BE2C (cell line): Measurements from ENCODE around the gene CCDC68. TPM values are rescaled to one million over a fixed set of nuclear protein-coding genes. Genes with fewer than 3 reads are reported as not detected.

Source experiments
- DNase-seq: peaks from one replicate; pipeline ENCODE4 v3.0.0-alpha.2; 2020
- H3K27me3 ChIP-seq: fragments of 250-450 bp; sonication (Bioruptor Pico); 2 replicates; pipeline ENCODE4 v1.5.1; 2020; ENCODE audit warnings: mild to moderate bottlenecking
- H3K36me3 ChIP-seq: fragments of 250-450 bp; sonication (Bioruptor Pico); 2 replicates; pipeline ENCODE4 v1.5.1; 2020; ENCODE audit warnings: mild to moderate bottlenecking
- H3K4me1 ChIP-seq: fragments of 250-450 bp; sonication (Bioruptor Pico); 2 replicates; pipeline ENCODE4 v1.5.1; 2020
- H3K4me3 ChIP-seq: 2 replicates; pipeline ENCODE4 v1.5.1; 2011; ENCODE audit warnings: low read depth, low read length
- H3K9me3 ChIP-seq: fragments of 250-450 bp; sonication (Bioruptor Pico); 2 replicates; pipeline ENCODE4 v1.5.1; 2020
- CTCF ChIP-seq: IDR thresholded peaks from 2 replicates; pipeline ENCODE4 v1.5.1; 2012; ENCODE audit warnings: mild to moderate bottlenecking, low read depth, low read length
- polyA plus RNA-seq: library from polyadenylated mRNA; unstranded; fragments of >200 nt; gene quantifications from one replicate; pipeline ENCODE4 v1.2.1, GENCODE V29; 2012; ENCODE audit warnings: low read depth, missing spikeins; ENCODE audit not compliant: insufficient read length, insufficient read depth

CCDC68 gene
- 0.86 TPM for polyA plus RNA-seq

GRCh38 chr18:54958704-54959625 lies at the start of gene CCDC68:
Gene CCDC68 (minus strand): TSS chr18:54959461. CDS start chr18:54942791, 16,670 bp downstream.
- H3K36me3 ChIP-seq: no peaks in the 10 kb centered on the region
- no peaks in the 10 kb centered on the region for H3K4me1 ChIP-seq
- no peaks in the 10 kb centered on the region for H3K9me3 ChIP-seq
- no peaks in the 10 kb centered on the region for H3K27me3 ChIP-seq
- DNase-seq: no peak
- no peak for TF ChIP-seq CTCF
- H3K4me3 ChIP-seq: no peak within 1 kb of the TSS

- DNase-seq: no peak
- no peaks in the 10 kb centered on the region for H3K27me3 ChIP-seq
- H3K4me1 ChIP-seq: no peaks in the 10 kb centered on the region
- no peak for TF ChIP-seq CTCF
- no peaks in the 10 kb centered on the region for H3K36me3 ChIP-seq
- no peak overlapping the region for H3K4me3 ChIP-seq
- no peaks in the 10 kb centered on the region for H3K9me3 ChIP-seq
These were observed 48.3 kb upstream of the CCDC68 start for GRCh38 chr18:55007602-55008001.

DNA sequence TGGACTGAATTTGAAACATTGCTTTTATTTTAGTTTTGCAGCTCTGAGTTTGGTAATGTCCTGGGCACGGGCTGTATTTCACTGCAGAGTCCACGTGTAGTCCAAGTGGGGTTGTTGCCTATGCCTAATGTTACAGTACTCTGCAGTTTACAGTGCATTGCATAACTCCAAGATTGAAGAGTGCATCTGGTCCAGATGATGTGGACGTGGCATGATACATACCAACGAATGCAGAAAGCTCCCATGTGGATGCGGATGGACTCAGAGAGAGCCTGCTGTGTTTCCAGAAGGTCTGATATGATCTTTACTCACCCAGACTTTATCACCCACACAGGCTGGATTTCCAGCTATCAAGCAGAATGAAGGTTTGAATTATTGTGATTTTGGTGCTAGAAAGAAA lies 44.4 kb upstream of the CCDC68 start:
- H3K4me1 ChIP-seq: no peaks in the 10 kb centered on the region
- no peak for TF ChIP-seq CTCF
- no peaks in the 10 kb centered on the region for H3K9me3 ChIP-seq
- H3K4me3 ChIP-seq: no peak overlapping the region
- no peaks in the 10 kb centered on the region for H3K27me3 ChIP-seq
- no peak for DNase-seq
- H3K36me3 ChIP-seq: no peaks in the 10 kb centered on the region

GRCh38 chr18:55002261-55002660 lies 43.0 kb upstream of the CCDC68 start:
- Histone ChIP-seq H3K36me3 (no peaks in the 10 kb centered on the region), H3K9me3 (no peaks in the 10 kb centered on the region), H3K4me1 (no peaks in the 10 kb centered on the region), H3K4me3 (no peak overlapping the region), H3K27me3 (no peaks in the 10 kb centered on the region)
- DNase-seq: no peak
- no peak for TF ChIP-seq CTCF

DNA sequence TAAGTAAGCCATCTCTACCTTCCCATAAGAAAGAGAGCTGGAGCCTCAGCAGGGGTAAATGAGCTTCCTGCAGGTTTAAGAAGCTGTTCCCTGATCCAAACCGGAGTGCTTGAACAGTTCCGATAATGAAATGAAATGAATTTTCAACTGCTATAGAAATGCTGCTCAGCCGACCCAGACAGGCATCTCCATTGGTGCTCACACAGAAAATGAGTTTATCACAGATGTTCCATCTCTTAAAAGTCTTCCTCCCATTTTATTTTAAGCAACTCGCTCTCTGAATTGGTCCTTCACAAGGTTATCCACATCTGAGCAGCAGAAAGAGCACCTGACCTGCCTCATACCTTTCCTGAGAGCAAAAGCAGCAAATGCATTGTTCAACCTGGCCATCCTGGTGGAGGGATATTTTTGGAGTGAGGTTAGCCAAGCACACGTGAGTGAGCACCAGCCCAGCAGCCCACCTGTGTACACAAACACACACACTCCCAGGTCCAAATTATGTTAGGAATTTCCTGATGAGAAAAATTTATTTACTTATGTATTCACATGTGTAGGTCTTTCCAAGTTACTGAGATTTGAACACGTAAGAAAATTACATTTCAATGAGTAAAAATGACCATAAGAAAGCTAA lies 42.2 kb upstream of the CCDC68 start:
- no peak for TF ChIP-seq CTCF
- H3K36me3 ChIP-seq: no peaks in the 10 kb centered on the region
- H3K27me3 ChIP-seq: no peaks in the 10 kb centered on the region
- DNase-seq: no peak
- no peaks in the 10 kb centered on the region for H3K4me1 ChIP-seq
- H3K4me3 ChIP-seq: no peak overlapping the region
- H3K9me3 ChIP-seq: no peaks in the 10 kb centered on the region

DNA sequence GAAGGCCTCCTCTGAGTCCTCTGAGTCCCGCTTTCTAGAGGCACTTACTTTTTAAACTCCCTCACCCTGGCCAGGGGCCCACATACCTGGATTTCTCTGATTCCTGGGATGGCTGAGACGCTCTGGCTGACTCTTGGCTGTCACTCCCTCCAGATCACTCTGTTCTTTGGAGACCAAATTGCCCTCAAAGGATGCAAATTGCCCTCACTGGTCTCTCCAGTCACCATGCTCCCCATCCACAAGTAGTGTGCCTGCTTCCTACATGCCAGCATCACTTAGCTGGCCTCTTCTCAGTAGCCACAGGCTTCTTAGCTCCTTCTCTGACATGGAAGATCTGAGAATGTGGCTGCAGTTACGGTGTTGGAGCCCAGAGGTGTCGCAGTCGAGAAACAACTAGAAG lies 41.3 kb upstream of the CCDC68 start:
- DNase-seq: no peak
- H3K36me3 ChIP-seq: no peaks in the 10 kb centered on the region
- no peaks in the 10 kb centered on the region for H3K27me3 ChIP-seq
- TF ChIP-seq CTCF: no peak
- H3K9me3 ChIP-seq: no peaks in the 10 kb centered on the region
- no peak overlapping the region for H3K4me3 ChIP-seq
- no peaks in the 10 kb centered on the region for H3K4me1 ChIP-seq
